Upper lobe of left lung (tissue), 4 donors: ENCODE measurements around the gene NFIB.

Source experiments
- EP300 ChIP-seq, 4 donors: sonication (generic); formaldehyde crosslinking; IDR thresholded peaks; one replicate each; pipeline ENCODE4 v1.5.1; 2017; ENCODE audit warnings: antibody characterized with exemption in 4 of 4, control low read depth in 2 of 4
- POLR2A ChIP-seq, 4 donors: fragments of 450-650 bp; IDR thresholded peaks; one replicate each; pipeline ENCODE4 v1.5.1; 2016 to 2017; ENCODE audit warnings: antibody characterized with exemption in 4 of 4, mild to moderate bottlenecking in 2 of 4
- POLR2AphosphoS5 ChIP-seq, 2 donors: sonication (generic); formaldehyde crosslinking; IDR thresholded peaks; one replicate each; pipeline ENCODE4 v1.5.1; 2017; ENCODE audit warnings: antibody characterized with exemption in 2 of 2
- TF ChIP-seq, protein P1 (sequence below), 6 experiments: fragments of 450-650 bp in 4 of 6; fragments of 200-600 bp in 2 of 6; sonication (generic) in 2 of 6; IDR thresholded peaks; one replicate each; pipeline ENCODE4 v1.5.1; 2016 to 2019; ENCODE audit warnings: antibody characterized with exemption in 6 of 6

DNA sequence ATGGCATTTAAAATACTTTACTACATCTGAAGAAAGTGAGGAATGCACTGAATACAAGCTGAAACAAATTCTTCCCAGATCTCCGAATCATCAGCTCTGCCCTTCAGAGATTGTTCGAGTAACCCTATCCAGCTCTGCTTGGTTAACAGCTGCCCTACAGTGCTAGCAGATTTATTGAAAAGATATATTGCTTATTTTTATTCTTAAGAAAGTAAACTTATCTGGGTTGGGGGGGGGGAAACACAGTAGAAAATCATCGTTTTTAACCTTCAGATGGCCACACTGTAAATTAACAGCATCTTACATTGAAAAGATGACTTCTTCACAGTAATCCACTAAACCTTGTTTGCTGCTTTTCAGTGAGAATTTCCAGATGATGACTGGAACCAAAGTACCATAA, 210.8 kb downstream of the NFIB start:
- TF ChIP-seq, protein P1, sequence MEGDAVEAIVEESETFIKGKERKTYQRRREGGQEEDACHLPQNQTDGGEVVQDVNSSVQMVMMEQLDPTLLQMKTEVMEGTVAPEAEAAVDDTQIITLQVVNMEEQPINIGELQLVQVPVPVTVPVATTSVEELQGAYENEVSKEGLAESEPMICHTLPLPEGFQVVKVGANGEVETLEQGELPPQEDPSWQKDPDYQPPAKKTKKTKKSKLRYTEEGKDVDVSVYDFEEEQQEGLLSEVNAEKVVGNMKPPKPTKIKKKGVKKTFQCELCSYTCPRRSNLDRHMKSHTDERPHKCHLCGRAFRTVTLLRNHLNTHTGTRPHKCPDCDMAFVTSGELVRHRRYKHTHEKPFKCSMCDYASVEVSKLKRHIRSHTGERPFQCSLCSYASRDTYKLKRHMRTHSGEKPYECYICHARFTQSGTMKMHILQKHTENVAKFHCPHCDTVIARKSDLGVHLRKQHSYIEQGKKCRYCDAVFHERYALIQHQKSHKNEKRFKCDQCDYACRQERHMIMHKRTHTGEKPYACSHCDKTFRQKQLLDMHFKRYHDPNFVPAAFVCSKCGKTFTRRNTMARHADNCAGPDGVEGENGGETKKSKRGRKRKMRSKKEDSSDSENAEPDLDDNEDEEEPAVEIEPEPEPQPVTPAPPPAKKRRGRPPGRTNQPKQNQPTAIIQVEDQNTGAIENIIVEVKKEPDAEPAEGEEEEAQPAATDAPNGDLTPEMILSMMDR (IDR thresholded peaks at IDR 0.05), result no peak
- no peak for TF ChIP-seq POLR2AphosphoS5 (IDR thresholded peaks at IDR 0.05)
- TF ChIP-seq POLR2A (IDR thresholded peaks at IDR 0.05), result no peak
- no peak for TF ChIP-seq EP300 (IDR thresholded peaks at IDR 0.05)
